ENCODE results near the gene ITGB1. TPM values are rescaled to one million over a fixed set of nuclear protein-coding genes. Genes with fewer than 3 reads are reported as not detected.

ITGB1 gene
- total and polyA plus RNA-seq, 9 of the 15 experiments (the other 6 are each of a cell fraction or from before 2014, with no cell fraction given) = 40.2 to 194 (median 155) TPM

DNA sequence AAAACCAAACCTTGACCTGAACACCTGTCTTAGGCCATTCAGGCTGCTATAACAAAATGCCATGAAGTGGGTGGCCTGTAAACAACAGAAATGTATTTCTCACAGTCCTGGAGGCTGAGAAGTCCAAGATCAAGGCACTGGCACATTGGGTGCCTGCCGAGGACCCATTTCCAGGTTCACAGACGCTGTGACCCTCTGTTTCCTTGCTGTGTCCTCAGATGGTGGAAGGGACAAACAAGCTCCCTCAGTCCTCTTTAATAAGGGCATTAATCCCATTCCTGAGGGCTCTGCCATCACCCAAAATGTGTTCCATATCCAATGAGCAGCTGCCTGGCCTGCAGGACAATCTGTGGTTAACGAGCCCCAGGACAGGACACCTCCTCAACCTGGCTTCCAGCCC lies 67.6 kb downstream of the ITGB1 start:
- no peaks in the 10 kb centered on the region for H3K9me3 ChIP-seq (replicated peaks; ENCODE audit: control insufficient read depth, insufficient read depth, low read depth, low read length)
- no peaks in the 10 kb centered on the region; a peak in 2 of 5 replicates for H3K27me3 ChIP-seq (ENCODE audit: control insufficient read depth in 2 of 2, insufficient read depth in 2 of 2, low read length in 2 of 2)
- no peak overlapping the region for H3K27ac ChIP-seq (ENCODE audit: extremely low read depth, low read depth, low read length)
- no peak overlapping the region for H3K9ac ChIP-seq (ENCODE audit: insufficient read depth in 1 of 2, low read depth in 2 of 2, low read length in 2 of 2)
- CTCF ChIA-PET (ENCODE audit: low intra/inter-chr PET ratio) = no interaction called here
- no peak for ATAC-seq
- 21% methylated on average over 3 of the region's 3 CpGs for WGBS (ENCODE audit: insufficient coverage, low coverage, missing lambda C conversion rate)
- no peak overlapping the region for H3K4me2 ChIP-seq (ENCODE audit: insufficient read depth, low read length)
- H4K20me1 ChIP-seq (replicated peaks; ENCODE audit: control insufficient read depth, insufficient read depth, low read length) = no peaks in the 10 kb centered on the region
- no peak for DNase-seq (ENCODE audit: extremely low read depth in 1 of 4, low spot score in 3 of 4)
- no peaks in the 10 kb centered on the region for H3K9me1 ChIP-seq (ENCODE audit: control insufficient read depth, insufficient read depth, low read length)
- H3K4me3 ChIP-seq = no peak overlapping the region
- TF ChIP-seq KAT8 (IDR thresholded peaks at IDR 0.05; ENCODE audit: low read depth) (no peak), POLR3A (IDR thresholded peaks at IDR 0.05; ENCODE audit: borderline replicate concordance, extremely low read depth, insufficient read depth, insufficient read length) (no peak)
- H3K79me2 ChIP-seq (ENCODE audit: control insufficient read depth, insufficient read depth, low read length) = no peaks in the 10 kb centered on the region
- intact Hi-C loops (cut with micrococcal nuclease) = no loop called here
- no peak overlapping the region for H2AFZ ChIP-seq (ENCODE audit: low read depth, low read length)
- POLR2A ChIA-PET = interaction anchor here (1.8 kb wide), 1 partner anchor 36 kb away, joined by 5 read pairs; no protein-coding TSS in a partner anchor
- FAIRE-seq = no peak
- H3K36me3 ChIP-seq (ENCODE audit: control insufficient read depth, insufficient read depth, low read length) = no peaks in the 10 kb centered on the region
- no TSS peak for BruUV-seq (replicated peaks)
- no peaks in the 10 kb centered on the region; a peak in 2 of 5 replicates for H3K4me1 ChIP-seq (replicated peaks in 1 of 2; ENCODE audit: control insufficient read depth in 2 of 2, insufficient read depth in 2 of 2, low read length in 2 of 2)
- in situ Hi-C loops (cut with MboI) = no loop called here

DNA sequence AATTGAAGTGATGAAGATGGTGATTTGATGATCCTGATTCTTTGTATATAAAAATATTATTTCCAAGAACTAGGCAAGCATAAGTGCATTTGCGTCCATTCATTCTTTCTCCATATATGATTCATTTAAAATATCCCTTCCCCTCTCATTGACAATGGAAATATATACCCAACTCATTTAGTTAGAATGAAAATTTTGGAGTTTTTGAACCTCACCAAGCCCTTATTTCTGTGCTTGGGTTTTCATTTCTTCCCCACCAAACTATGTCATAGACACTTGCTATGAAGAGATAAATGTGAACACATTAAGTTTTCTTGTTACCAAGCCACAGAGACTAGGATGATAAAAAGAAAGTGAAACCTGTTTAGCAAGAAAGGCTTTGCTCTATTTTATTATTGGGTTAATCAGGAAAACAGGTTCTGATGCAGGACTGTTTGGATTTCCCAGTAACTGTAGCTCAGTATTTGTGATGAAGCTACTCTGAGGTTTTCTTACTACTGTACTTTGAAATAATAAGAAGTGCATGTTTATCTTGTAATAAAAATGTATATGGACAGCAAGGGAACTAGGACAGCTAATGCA lies 68.3 kb downstream of the ITGB1 start:
- no peak overlapping the region for H3K27ac ChIP-seq (ENCODE audit: extremely low read depth, low read depth, low read length)
- no peak overlapping the region for H2AFZ ChIP-seq (ENCODE audit: low read depth, low read length)
- WGBS (ENCODE audit: insufficient coverage, low coverage, missing lambda C conversion rate) = 18% methylated on average over 1 of the region's 1 CpG
- H4K20me1 ChIP-seq (replicated peaks; ENCODE audit: control insufficient read depth, insufficient read depth, low read length) = no peaks in the 10 kb centered on the region
- H3K36me3 ChIP-seq (ENCODE audit: control insufficient read depth, insufficient read depth, low read length) = no peaks in the 10 kb centered on the region
- no peak for FAIRE-seq
- H3K4me2 ChIP-seq (ENCODE audit: insufficient read depth, low read length) = no peak overlapping the region
- H3K9ac ChIP-seq (ENCODE audit: insufficient read depth in 1 of 2, low read depth in 2 of 2, low read length in 2 of 2) = no peak overlapping the region
- POLR2A ChIA-PET = no interaction called here
- ATAC-seq = no peak
- H3K4me1 ChIP-seq (replicated peaks in 1 of 2; ENCODE audit: control insufficient read depth in 2 of 2, insufficient read depth in 2 of 2, low read length in 2 of 2) = no peaks in the 10 kb centered on the region; a peak in 2 of 5 replicates
- intact Hi-C loops (cut with micrococcal nuclease) = no loop called here
- no peak for DNase-seq (ENCODE audit: extremely low read depth in 1 of 4, low spot score in 3 of 4)
- TF ChIP-seq EHMT2 (IDR thresholded peaks at IDR 0.05) (no peak), C11orf30 (IDR thresholded peaks at IDR 0.05; ENCODE audit: low read depth) (no peak), EZH2 (IDR thresholded peaks at IDR 0.05; ENCODE audit: borderline replicate concordance, low read depth, low read length) (no peak), SRSF3 (IDR thresholded peaks at IDR 0.05; ENCODE audit: insufficient read depth, low read length) (no peak), U2AF2 (optimal IDR thresholded peaks at IDR 0.05; ENCODE audit: low read depth, low read length) (no peak), HDGF (IDR thresholded peaks at IDR 0.05) (no peak)
- TF ChIP-seq, protein P1, sequence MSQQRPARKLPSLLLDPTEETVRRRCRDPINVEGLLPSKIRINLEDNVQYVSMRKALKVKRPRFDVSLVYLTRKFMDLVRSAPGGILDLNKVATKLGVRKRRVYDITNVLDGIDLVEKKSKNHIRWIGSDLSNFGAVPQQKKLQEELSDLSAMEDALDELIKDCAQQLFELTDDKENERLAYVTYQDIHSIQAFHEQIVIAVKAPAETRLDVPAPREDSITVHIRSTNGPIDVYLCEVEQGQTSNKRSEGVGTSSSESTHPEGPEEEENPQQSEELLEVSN (IDR thresholded peaks at IDR 0.05; ENCODE audit: borderline replicate concordance in 1 of 2, extremely low read depth in 1 of 2, insufficient read depth in 1 of 2, insufficient read length in 1 of 2, low read depth in 1 of 2, low read length in 1 of 2, poor library complexity in 1 of 2, severe bottlenecking in 1 of 2) = no peak
- TF ChIP-seq, protein P2, sequence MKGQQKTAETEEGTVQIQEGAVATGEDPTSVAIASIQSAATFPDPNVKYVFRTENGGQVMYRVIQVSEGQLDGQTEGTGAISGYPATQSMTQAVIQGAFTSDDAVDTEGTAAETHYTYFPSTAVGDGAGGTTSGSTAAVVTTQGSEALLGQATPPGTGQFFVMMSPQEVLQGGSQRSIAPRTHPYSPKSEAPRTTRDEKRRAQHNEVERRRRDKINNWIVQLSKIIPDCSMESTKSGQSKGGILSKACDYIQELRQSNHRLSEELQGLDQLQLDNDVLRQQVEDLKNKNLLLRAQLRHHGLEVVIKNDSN (CRISPR knock-in tag; IDR thresholded peaks at IDR 0.05) = no peak
- BruUV-seq (replicated peaks) = no TSS peak
- H3K79me2 ChIP-seq (ENCODE audit: control insufficient read depth, insufficient read depth, low read length) = no peaks in the 10 kb centered on the region
- no peaks in the 10 kb centered on the region; a peak in 2 of 5 replicates for H3K27me3 ChIP-seq (ENCODE audit: control insufficient read depth in 2 of 2, insufficient read depth in 2 of 2, low read length in 2 of 2)
- no peaks in the 10 kb centered on the region for H3K9me1 ChIP-seq (ENCODE audit: control insufficient read depth, insufficient read depth, low read length)
- CTCF ChIA-PET (ENCODE audit: low intra/inter-chr PET ratio) = no interaction called here
- in situ Hi-C loops (cut with MboI) = no loop called here
- H3K9me3 ChIP-seq (replicated peaks; ENCODE audit: control insufficient read depth, insufficient read depth, low read depth, low read length) = no peaks in the 10 kb centered on the region
- no peak overlapping the region for H3K4me3 ChIP-seq
